GM23338 (cell line): ENCODE results near the gene CACNA2D4. TPM values are rescaled to one million over a fixed set of nuclear protein-coding genes. Genes with fewer than 3 reads are reported as not detected.

Experiments
- CREB1 ChIP-seq: fragments of 250-450 bp; sonication (Bioruptor Pico); IDR thresholded peaks from 2 replicates; pipeline ENCODE4 v1.5.0; 2020; ENCODE audit warnings: low read depth, mild to moderate bottlenecking, moderate library complexity
- CTCF ChIP-seq, 2 experiments: fragments of 200-600 bp in 1 of 2; sonication (generic) in 1 of 2; conservative IDR thresholded peaks; 2 replicates each; pipeline versions ENCODE4 v1.5.1 to v1.6.1; 2016 to 2017; ENCODE audit warnings: antibody characterized with exemption in 2 of 2, low read depth in 2 of 2, mild to moderate bottlenecking in 2 of 2, moderate library complexity in 1 of 2
- ETS1 ChIP-seq: IDR thresholded peaks from 2 replicates; pipeline ENCODE4 v1.6.1; 2016; ENCODE audit warnings: antibody characterized with exemption
- EZH2 ChIP-seq: fragments of 200-600 bp; sonication (generic); IDR thresholded peaks from one replicate; pipeline ENCODE4 v1.8.0; 2017; ENCODE audit warnings: antibody characterized with exemption, mild to moderate bottlenecking, low read depth; ENCODE audit not compliant: unreplicated experiment
- EZH2phosphoT487 ChIP-seq: fragments of 200-600 bp; sonication (generic); IDR thresholded peaks from one replicate; pipeline ENCODE4 v1.8.1; 2018; ENCODE audit warnings: antibody characterized with exemption; ENCODE audit not compliant: unreplicated experiment
- JUNB ChIP-seq: IDR thresholded peaks from one replicate; pipeline ENCODE4 v1.6.1; 2016; ENCODE audit warnings: antibody characterized with exemption; ENCODE audit not compliant: unreplicated experiment
- NANOG ChIP-seq: IDR thresholded peaks from 2 replicates; pipeline ENCODE4 v1.6.1; 2016; ENCODE audit warnings: antibody characterized with exemption, borderline replicate concordance
- POLR2AphosphoS5 ChIP-seq: IDR thresholded peaks from 2 replicates; pipeline ENCODE4 v1.6.1; 2016; ENCODE audit warnings: antibody characterized with exemption, low read depth
- REST ChIP-seq: IDR thresholded peaks from one replicate; pipeline ENCODE4 v1.6.1; 2018; ENCODE audit warnings: antibody characterized with exemption; ENCODE audit not compliant: unreplicated experiment
- STAT1 ChIP-seq: IDR thresholded peaks from one replicate; pipeline ENCODE4 v1.6.1; 2016; ENCODE audit warnings: antibody characterized with exemption; ENCODE audit not compliant: unreplicated experiment
- ZNF114 ChIP-seq: fragments of 250-450 bp; sonication (Bioruptor Pico); IDR thresholded peaks from 2 replicates; pipeline ENCODE4 v1.5.0; 2020; ENCODE audit warnings: mild to moderate bottlenecking, moderate library complexity
- ZNF331 ChIP-seq: fragments of 250-450 bp; sonication (Bioruptor Pico); IDR thresholded peaks from 2 replicates; pipeline ENCODE4 v1.5.0; 2020; ENCODE audit warnings: low read depth, mild to moderate bottlenecking, moderate library complexity
- polyA plus RNA-seq: library from polyadenylated mRNA; unstranded; fragments of >200 nt; fragmentation: Nextera tagmentation; extraction: Ambion mirVana; gene quantifications from 2 replicates; pipeline ENCODE4 v1.2.1, GENCODE V29; 2016
- total RNA-seq: library from RNA; depleted of rRNA; stranded (reverse); fragments of >200 nt; shearing (Covaris generic); gene quantifications from 2 replicates; pipeline ENCODE4 v1.2.3, GENCODE V29; 2014

Gene CACNA2D4
- total and polyA plus RNA-seq, 2 experiments from 2014 or later: 0.07 to 0.24 TPM

GRCh38 chr12:1836241-1836803 is 82.1 kb downstream of the CACNA2D4 start (continued):
- TF ChIP-seq EZH2: no peak
- no peak for TF ChIP-seq ZNF114 (CRISPR knock-in tag)
- no peak for TF ChIP-seq NANOG
- no peak for TF ChIP-seq EZH2phosphoT487
- no peak for TF ChIP-seq STAT1
- no peak for TF ChIP-seq JUNB
- TF ChIP-seq ETS1: no peak
- TF ChIP-seq ZNF331 (CRISPR knock-in tag): no peak
- TF ChIP-seq REST: no peak
- TF ChIP-seq CTCF (conservative IDR thresholded peaks at IDR 0.05; ENCODE audit: low read depth in 2 of 2): no peak
- no peak for TF ChIP-seq POLR2AphosphoS5
- no peak for TF ChIP-seq CREB1
